ENCODE results near the gene AP3S1.

The AP3S1 gene

DNA sequence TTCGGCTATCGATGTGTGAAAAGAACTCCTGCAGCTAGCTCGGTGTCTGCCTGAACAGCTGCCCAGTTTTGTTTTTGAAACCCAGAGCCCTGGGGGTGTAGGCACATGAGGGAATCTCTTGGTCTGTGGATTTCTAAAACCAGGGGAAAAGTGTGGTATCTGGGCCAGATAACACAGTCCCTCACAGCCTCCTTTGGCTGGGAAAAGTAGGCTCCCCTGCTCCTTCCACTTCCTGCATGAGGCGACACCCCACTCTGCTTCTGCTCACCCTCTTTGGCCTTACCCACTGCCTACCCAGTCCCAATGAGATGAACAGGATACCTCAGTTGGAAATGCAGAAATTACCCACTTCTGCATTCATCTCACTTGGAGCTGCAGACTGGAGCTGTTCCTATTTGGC lies 15.8 kb upstream of the AP3S1 start:
- TF ChIP-seq, protein P1, sequence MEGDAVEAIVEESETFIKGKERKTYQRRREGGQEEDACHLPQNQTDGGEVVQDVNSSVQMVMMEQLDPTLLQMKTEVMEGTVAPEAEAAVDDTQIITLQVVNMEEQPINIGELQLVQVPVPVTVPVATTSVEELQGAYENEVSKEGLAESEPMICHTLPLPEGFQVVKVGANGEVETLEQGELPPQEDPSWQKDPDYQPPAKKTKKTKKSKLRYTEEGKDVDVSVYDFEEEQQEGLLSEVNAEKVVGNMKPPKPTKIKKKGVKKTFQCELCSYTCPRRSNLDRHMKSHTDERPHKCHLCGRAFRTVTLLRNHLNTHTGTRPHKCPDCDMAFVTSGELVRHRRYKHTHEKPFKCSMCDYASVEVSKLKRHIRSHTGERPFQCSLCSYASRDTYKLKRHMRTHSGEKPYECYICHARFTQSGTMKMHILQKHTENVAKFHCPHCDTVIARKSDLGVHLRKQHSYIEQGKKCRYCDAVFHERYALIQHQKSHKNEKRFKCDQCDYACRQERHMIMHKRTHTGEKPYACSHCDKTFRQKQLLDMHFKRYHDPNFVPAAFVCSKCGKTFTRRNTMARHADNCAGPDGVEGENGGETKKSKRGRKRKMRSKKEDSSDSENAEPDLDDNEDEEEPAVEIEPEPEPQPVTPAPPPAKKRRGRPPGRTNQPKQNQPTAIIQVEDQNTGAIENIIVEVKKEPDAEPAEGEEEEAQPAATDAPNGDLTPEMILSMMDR (IDR thresholded peaks at IDR 0.05; ENCODE audit: low read depth, low read length): no peak
- DNase-seq (ENCODE audit: extremely low read depth, low read depth): no peak

DNA sequence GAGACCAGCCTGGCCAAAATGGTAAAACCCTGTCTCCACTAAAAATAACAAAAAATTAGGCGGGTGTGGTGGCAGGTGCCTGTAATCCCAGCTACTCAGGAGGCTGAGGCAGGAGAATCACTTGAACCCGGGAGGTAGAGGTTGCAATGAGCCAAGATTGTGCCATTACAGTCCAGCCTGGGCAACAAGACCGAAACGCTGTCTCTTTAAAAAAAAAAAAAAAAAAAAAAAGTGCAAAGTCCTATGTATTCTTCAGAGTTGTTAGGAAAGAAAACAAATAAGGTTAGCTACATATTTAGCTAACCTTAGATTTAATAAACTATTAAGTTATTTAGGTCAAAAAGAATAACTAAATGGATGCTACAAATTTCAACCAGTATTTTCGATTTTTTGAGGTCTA lies 11.8 kb upstream of the AP3S1 start:
- TF ChIP-seq, protein P1 (IDR thresholded peaks at IDR 0.05; ENCODE audit: low read depth, low read length): no peak
- DNase-seq (ENCODE audit: extremely low read depth, low read depth): no peak

DNA sequence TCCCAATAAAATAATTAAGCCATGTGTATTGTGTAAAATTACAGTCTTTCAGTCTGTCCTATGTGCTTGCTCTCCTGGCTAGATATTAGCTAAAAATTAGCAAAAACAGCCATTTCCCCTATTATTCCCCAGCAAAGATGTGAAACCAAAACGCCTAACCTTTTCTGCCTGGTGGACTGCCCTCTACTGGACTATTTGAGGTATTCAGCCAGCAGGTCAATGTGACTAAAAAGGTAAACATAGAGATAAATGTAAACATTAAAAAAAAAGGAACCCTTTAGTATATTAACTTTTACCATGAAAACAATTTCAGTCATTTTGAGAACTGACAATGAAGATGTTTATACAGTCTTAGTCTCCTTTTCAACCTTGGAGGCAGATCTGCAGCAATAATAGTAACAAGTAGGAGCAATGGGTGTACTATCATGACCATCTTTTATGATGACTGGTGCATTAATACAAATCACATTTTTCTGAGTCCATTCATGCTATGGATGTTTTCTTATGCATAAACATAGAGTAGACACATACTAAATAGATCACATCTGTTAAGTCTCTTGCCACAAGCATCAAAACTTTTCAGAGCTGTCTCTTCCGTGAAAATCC lies 10.5 kb upstream of the AP3S1 start:
- TF ChIP-seq, protein P1 (IDR thresholded peaks at IDR 0.05; ENCODE audit: low read depth, low read length): peak; percentile 78
- no peak for DNase-seq (ENCODE audit: extremely low read depth, low read depth)

DNA sequence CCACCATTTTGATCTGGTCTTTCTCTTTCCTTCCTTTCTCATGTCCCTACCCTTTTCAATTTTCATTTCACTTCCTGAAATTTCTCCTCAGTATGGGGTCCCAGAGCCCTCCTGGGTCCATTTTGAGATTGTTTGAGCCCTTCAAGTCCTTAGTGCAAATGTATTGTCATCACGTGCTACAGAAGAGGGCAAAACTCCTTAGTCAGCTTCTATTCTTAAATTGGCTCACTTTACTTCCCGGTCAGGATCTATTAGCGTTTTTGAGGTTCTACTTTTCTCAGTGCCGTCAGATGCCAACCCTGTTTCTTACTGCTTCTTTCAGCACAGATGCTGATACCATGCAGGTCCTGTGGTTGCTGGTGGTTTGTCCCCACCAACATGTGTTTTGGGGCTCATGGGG lies 6.3 kb upstream of the AP3S1 start:
- TF ChIP-seq, protein P1 (IDR thresholded peaks at IDR 0.05; ENCODE audit: low read depth, low read length): no peak
- DNase-seq (ENCODE audit: extremely low read depth, low read depth): no peak

DNA sequence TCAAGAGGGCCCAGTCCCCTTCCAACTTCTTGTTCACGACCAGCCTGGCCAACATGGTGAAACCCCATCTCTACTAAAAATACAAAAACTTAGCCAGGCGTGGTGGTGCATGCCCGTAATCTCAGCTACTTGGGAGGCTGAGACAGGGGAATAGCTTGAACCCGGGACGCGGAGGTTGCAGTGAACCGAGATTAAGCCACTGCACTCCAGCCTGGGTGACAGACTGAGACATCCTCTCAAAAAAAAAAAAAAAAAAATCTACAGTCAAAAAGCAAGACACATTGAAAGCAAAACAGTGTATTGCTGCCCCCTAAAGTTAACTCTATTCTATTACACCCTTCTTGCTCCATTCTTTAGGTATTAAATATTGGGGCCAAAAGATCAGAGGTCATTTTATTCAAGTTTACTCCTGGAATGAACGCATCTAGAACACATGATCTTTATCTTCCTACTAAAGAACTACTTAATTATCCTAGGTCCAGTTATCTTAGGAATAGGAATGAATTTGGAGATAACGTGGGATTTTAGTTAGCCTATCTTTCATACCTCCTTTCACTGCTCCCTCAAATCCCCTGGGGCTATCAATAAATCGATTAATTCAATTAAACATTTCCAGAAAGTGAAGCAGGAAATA lies 2.7 kb upstream of the AP3S1 start:
- TF ChIP-seq, protein P1 (IDR thresholded peaks at IDR 0.05; ENCODE audit: low read depth, low read length): peak; percentile 50
- DNase-seq (ENCODE audit: extremely low read depth, low read depth): no peak

DNA sequence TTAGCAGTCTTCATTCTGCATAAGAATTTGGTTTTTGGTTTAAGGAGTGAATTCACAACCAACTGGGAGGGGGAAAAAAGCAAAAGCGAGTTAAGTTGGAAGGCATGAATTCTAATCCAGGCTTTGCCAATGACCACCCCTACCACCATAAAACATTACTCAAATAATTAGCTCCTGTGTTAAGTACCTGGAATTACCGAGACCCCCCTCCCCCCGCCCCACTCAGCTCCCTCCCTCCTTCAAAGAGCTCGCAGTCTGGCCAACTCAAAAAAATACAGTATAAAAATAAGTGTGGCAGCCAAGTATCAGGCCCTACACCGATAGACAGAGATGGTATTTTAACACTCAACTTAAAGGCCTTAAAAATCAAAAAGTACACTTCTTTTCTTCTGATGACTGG lies 862 bp upstream of the AP3S1 start:
- TF ChIP-seq, protein P1 (IDR thresholded peaks at IDR 0.05; ENCODE audit: low read depth, low read length): no peak
- no peak for DNase-seq (ENCODE audit: extremely low read depth, low read depth)

DNA sequence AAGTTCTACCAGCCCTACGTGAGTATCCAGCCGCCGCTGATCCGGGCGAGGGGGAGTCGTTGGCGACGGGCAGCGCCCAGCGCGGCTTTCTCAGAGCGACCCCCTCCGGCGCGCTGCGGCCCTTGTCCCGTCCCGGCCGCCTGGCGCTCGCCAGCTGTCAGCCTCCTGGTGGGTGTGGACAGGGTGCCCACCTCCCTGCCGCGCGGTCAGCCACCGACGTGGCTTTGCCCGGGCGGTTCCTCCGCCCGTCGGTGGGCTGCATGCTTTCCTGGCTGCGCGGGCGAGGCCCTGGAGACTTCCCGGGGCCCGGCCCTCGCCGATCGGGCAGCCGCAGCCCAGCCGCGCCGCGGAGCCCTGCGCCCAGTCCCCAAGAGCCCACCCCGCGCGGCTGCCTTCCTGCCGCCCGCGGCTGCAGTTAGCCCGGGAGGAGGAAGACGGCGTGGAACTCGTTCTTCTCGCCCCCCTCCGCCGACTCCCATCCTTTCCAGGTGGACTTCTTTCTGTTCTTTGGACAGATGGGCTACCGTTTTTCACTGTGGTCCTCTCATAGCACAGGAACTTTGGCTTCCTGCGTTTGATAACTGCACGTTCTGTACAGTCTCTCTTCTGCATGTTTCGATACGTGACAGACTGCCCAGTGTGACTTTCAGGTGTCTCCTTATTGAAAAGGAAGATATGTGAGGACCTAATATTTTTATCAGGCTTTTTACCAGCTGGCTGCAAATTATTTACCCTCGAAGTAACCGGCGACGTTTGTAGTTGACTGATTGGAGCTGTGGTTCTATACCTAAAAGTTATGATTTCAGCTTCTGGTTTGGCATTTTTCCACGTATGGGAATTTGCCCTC lies 577 bp downstream of the AP3S1 start:
- DNase-seq (ENCODE audit: extremely low read depth, low read depth): no peak
- TF ChIP-seq, protein P1 (IDR thresholded peaks at IDR 0.05; ENCODE audit: low read depth, low read length): no peak; the same call in 1 of the 2 replicates
